Measurements from ENCODE around the gene RYR2.

RYR2 gene

GRCh38 chr1:237471956-237472355 lies 430.0 kb downstream of the RYR2 start:
- FAIRE-seq, result no peak

GRCh38 chr1:237473854-237474253 lies 431.9 kb downstream of the RYR2 start:
- no peak for FAIRE-seq

GRCh38 chr1:237478082-237478481 lies 436.1 kb downstream of the RYR2 start:
- no peak for FAIRE-seq

GRCh38 chr1:237478842-237479241 lies 436.9 kb downstream of the RYR2 start:
- no peak for FAIRE-seq

GRCh38 chr1:237482777-237483176 lies 440.8 kb downstream of the RYR2 start:
- no peak for FAIRE-seq

- FAIRE-seq, result no peak
Measured at GRCh38 chr1:237492359-237492758, 450.4 kb downstream of the RYR2 start.

GRCh38 chr1:237500566-237500965 lies 458.6 kb downstream of the RYR2 start:
- no peak for FAIRE-seq

GRCh38 chr1:237503292-237503691 lies 461.3 kb downstream of the RYR2 start:
- no peak for FAIRE-seq

- no peak for FAIRE-seq
Measured at GRCh38 chr1:237507005-237507404, 465.0 kb downstream of the RYR2 start.

- FAIRE-seq, result no peak
Measured at GRCh38 chr1:237509748-237510147, 467.8 kb downstream of the RYR2 start.

- FAIRE-seq, result no peak
Measured at GRCh38 chr1:237525102-237525501, 483.1 kb downstream of the RYR2 start.

- FAIRE-seq, result no peak
Measured at GRCh38 chr1:237527761-237528160, 485.8 kb downstream of the RYR2 start.

GRCh38 chr1:237528545-237528944 lies 486.6 kb downstream of the RYR2 start:
- no peak for FAIRE-seq

GRCh38 chr1:237539055-237539454 lies 497.1 kb downstream of the RYR2 start:
- no peak for FAIRE-seq

- no peak for FAIRE-seq
Measured at GRCh38 chr1:237542525-237543418, 500.8 kb downstream of the RYR2 start.

GRCh38 chr1:237553078-237553477 lies 511.1 kb downstream of the RYR2 start:
- FAIRE-seq, result no peak

- FAIRE-seq, result no peak
Measured at GRCh38 chr1:237556911-237557310, 514.9 kb downstream of the RYR2 start.

GRCh38 chr1:237562242-237562823 lies 520.3 kb downstream of the RYR2 start:
- FAIRE-seq, result peak; percentile 76

GRCh38 chr1:237565236-237565635 lies 523.3 kb downstream of the RYR2 start:
- FAIRE-seq, result no peak

- FAIRE-seq, result no peak
Measured at GRCh38 chr1:237566581-237566980, 524.6 kb downstream of the RYR2 start.

GRCh38 chr1:237568955-237569354 lies 527.0 kb downstream of the RYR2 start:
- FAIRE-seq, result no peak

GRCh38 chr1:237570530-237570929 lies 528.5 kb downstream of the RYR2 start:
- FAIRE-seq, result no peak

- FAIRE-seq, result no peak
Measured at GRCh38 chr1:237574536-237574935, 532.6 kb downstream of the RYR2 start.

GRCh38 chr1:237578540-237578939 lies 536.6 kb downstream of the RYR2 start:
- no peak for FAIRE-seq
